ENCODE results near the gene TIFAB. TPM values are rescaled to one million over a fixed set of nuclear protein-coding genes. Genes with fewer than 3 reads are reported as not detected.

The TIFAB gene
- total RNA-seq, 1 experiment from 2014 or later = not detected

DNA sequence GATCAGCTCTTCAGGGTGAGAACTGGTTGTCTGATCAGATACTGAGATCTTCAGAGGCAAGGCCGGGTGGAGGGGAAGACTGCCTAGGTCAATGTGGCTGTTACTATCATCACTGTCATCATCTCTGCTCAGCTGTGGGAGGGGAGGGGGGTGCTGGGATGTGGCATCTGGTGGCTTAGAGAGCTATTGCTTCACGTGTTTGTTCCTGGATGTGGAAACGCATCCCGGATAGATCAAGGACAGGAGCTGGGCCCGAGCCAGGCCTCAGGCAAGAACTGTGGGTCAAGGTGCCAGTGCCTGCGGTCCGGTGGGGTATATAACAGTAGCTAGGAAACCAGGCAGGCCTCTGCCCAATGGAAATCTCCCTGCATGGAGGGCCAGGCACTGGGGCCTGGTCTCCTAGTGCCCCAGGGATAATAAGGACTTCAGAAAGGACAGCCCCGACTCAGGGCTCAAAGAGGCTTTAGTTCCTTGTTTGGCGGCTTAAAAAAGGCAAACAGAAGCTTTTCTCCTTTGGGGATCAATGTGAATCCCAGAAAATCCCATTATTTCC, 30.3 kb upstream of the TIFAB start:
- POLR2A ChIA-PET (ENCODE audit: unreplicated experiment) = no interaction called here
- no peak for DNase-seq
- no peaks in the 10 kb centered on the region for H3K27me3 ChIP-seq (ENCODE audit: low read length)
- H3K9me2 ChIP-seq (replicated peaks; ENCODE audit: low read length) = no peaks in the 10 kb centered on the region
- intact Hi-C loops (cut with micrococcal nuclease) = no loop called here
- no peaks in the 10 kb centered on the region for H3K79me2 ChIP-seq (ENCODE audit: low read length)
- no peak overlapping the region for H3K9ac ChIP-seq (ENCODE audit: low read length)
- TF ChIP-seq EZH2phosphoT487 (IDR thresholded peaks at IDR 0.05; ENCODE audit: borderline replicate concordance, low read length) (no peak), EZH2 (IDR thresholded peaks at IDR 0.05; ENCODE audit: low read length, unreplicated experiment) (no peak)
- TF ChIP-seq, protein P1, sequence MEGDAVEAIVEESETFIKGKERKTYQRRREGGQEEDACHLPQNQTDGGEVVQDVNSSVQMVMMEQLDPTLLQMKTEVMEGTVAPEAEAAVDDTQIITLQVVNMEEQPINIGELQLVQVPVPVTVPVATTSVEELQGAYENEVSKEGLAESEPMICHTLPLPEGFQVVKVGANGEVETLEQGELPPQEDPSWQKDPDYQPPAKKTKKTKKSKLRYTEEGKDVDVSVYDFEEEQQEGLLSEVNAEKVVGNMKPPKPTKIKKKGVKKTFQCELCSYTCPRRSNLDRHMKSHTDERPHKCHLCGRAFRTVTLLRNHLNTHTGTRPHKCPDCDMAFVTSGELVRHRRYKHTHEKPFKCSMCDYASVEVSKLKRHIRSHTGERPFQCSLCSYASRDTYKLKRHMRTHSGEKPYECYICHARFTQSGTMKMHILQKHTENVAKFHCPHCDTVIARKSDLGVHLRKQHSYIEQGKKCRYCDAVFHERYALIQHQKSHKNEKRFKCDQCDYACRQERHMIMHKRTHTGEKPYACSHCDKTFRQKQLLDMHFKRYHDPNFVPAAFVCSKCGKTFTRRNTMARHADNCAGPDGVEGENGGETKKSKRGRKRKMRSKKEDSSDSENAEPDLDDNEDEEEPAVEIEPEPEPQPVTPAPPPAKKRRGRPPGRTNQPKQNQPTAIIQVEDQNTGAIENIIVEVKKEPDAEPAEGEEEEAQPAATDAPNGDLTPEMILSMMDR (conservative IDR thresholded peaks at IDR 0.05; ENCODE audit: low read depth, low read length) = no peak
- H3K4me2 ChIP-seq (ENCODE audit: low read length) = no peak overlapping the region
- H3F3A ChIP-seq (ENCODE audit: low read length, unreplicated experiment) = no peaks in the 10 kb centered on the region
- no peaks in the 10 kb centered on the region for H3K9me3 ChIP-seq (ENCODE audit: low read length)
- H2AFZ ChIP-seq (ENCODE audit: low read length) = no peak overlapping the region
- ATAC-seq = no peak
- H3K36me3 ChIP-seq (ENCODE audit: low read depth, low read length) = no peaks in the 10 kb centered on the region
- BruUV-seq (replicated peaks) = no TSS peak
- no peak overlapping the region for H3K27ac ChIP-seq (ENCODE audit: low read length)
- H3K4me3 ChIP-seq (ENCODE audit: low read length) = no peak overlapping the region
- CTCF ChIA-PET = no interaction called here
- H4K20me1 ChIP-seq (ENCODE audit: low read length) = no peaks in the 10 kb centered on the region
- no peaks in the 10 kb centered on the region for H3K4me1 ChIP-seq (ENCODE audit: insufficient read depth, low read length)

DNA sequence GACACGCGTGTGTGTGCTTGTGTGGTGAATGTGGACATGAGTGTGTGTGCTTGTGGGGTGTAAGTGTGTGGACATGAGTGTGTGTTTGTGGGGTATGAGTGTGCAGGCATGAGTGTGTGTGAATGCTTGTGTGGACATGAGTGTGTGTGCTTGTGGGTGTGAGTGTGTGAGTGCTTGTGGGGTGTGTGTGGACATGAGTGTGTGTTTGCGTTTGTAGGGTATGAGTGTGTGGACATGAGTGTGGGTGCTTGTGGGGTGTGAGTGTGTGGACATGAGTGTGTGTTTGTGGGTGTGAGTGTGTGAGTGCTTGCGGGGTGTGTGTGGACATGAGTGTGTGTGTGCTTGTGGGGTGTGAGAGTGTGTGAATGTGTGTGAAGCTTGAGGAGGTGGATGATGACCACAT, 29.8 kb upstream of the TIFAB start:
- no peak overlapping the region for H2AFZ ChIP-seq (ENCODE audit: low read length)
- H3K36me3 ChIP-seq (ENCODE audit: low read depth, low read length) = no peaks in the 10 kb centered on the region
- intact Hi-C loops (cut with micrococcal nuclease) = no loop called here
- no peak overlapping the region for H3K9ac ChIP-seq (ENCODE audit: low read length)
- no peak overlapping the region for H3K4me3 ChIP-seq (ENCODE audit: low read length)
- H3K4me2 ChIP-seq (ENCODE audit: low read length) = no peak overlapping the region
- no peak overlapping the region for H3K27ac ChIP-seq (ENCODE audit: low read length)
- DNase-seq = no peak
- BruUV-seq (replicated peaks) = no TSS peak
- CTCF ChIA-PET = no interaction called here
- H3K4me1 ChIP-seq (ENCODE audit: insufficient read depth, low read length) = no peaks in the 10 kb centered on the region
- POLR2A ChIA-PET (ENCODE audit: unreplicated experiment) = no interaction called here
- H3F3A ChIP-seq (ENCODE audit: low read length, unreplicated experiment) = no peaks in the 10 kb centered on the region
- TF ChIP-seq, protein P1 (conservative IDR thresholded peaks at IDR 0.05; ENCODE audit: low read depth, low read length) = no peak
- TF ChIP-seq EZH2phosphoT487 (IDR thresholded peaks at IDR 0.05; ENCODE audit: borderline replicate concordance, low read length) (no peak), EZH2 (IDR thresholded peaks at IDR 0.05; ENCODE audit: low read length, unreplicated experiment) (no peak)
- no peaks in the 10 kb centered on the region for H3K79me2 ChIP-seq (ENCODE audit: low read length)
- H4K20me1 ChIP-seq (ENCODE audit: low read length) = no peaks in the 10 kb centered on the region
- H3K9me2 ChIP-seq (replicated peaks; ENCODE audit: low read length) = no peaks in the 10 kb centered on the region
- no peaks in the 10 kb centered on the region for H3K9me3 ChIP-seq (ENCODE audit: low read length)
- H3K27me3 ChIP-seq (ENCODE audit: low read length) = no peaks in the 10 kb centered on the region
- ATAC-seq = no peak

DNA sequence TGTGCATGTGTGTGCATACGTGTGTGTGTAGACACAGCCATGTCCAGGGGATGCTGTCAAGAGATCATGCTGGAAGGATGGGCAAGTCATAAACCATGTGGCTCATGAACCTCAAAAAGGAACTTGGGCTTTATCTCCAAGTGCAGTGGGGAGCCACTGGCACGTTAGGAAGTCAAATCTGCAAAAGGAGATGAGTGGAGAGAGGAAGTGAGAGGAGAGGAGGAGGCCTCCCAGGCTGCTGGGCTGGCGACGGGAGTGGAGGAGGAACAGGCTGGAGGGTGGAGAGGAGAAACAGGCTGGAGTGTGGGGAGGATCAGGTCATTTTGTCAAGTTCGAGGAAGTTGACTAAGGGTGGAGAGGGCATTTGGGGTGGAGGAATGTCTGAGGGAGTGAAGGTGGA, 29.2 kb upstream of the TIFAB start:
- no peak overlapping the region for H3K27ac ChIP-seq (ENCODE audit: low read length)
- no TSS peak for BruUV-seq (replicated peaks)
- H3K4me3 ChIP-seq (ENCODE audit: low read length) = no peak overlapping the region
- H3K4me1 ChIP-seq (ENCODE audit: insufficient read depth, low read length) = no peaks in the 10 kb centered on the region
- no peaks in the 10 kb centered on the region for H3K36me3 ChIP-seq (ENCODE audit: low read depth, low read length)
- H3K79me2 ChIP-seq (ENCODE audit: low read length) = no peaks in the 10 kb centered on the region
- no peaks in the 10 kb centered on the region for H3F3A ChIP-seq (ENCODE audit: low read length, unreplicated experiment)
- ATAC-seq (no peak), DNase-seq (no peak)
- H3K4me2 ChIP-seq (ENCODE audit: low read length) = no peak overlapping the region
- no peaks in the 10 kb centered on the region for H3K9me3 ChIP-seq (ENCODE audit: low read length)
- ChIA-PET POLR2A (ENCODE audit: unreplicated experiment) (no interaction called here), CTCF (no interaction called here)
- no peak overlapping the region for H3K9ac ChIP-seq (ENCODE audit: low read length)
- intact Hi-C loops (cut with micrococcal nuclease) = no loop called here
- TF ChIP-seq EZH2 (IDR thresholded peaks at IDR 0.05; ENCODE audit: low read length, unreplicated experiment) = no peak
- TF ChIP-seq EZH2phosphoT487 (IDR thresholded peaks at IDR 0.05; ENCODE audit: borderline replicate concordance, low read length) = no peak
- TF ChIP-seq, protein P1 (conservative IDR thresholded peaks at IDR 0.05; ENCODE audit: low read depth, low read length) = no peak
- H4K20me1 ChIP-seq (ENCODE audit: low read length) = no peaks in the 10 kb centered on the region
- H2AFZ ChIP-seq (ENCODE audit: low read length) = no peak overlapping the region
- H3K9me2 ChIP-seq (replicated peaks; ENCODE audit: low read length) = no peaks in the 10 kb centered on the region
- no peaks in the 10 kb centered on the region for H3K27me3 ChIP-seq (ENCODE audit: low read length)
